HepG2 (cell line): ENCODE results near the gene SLC25A20. TPM values are rescaled to one million over a fixed set of nuclear protein-coding genes. Genes with fewer than 3 reads are reported as not detected.

Experiments used
- ESRRA ChIP-seq: sonication (generic); formaldehyde crosslinking; IDR thresholded peaks from 2 replicates; pipeline ENCODE4 v1.5.1; 2020; ENCODE audit warnings: mild to moderate bottlenecking, low read depth, missing genetic modification reagents
- HDAC2 ChIP-seq: sonication (generic); formaldehyde crosslinking; IDR thresholded peaks from 2 replicates; pipeline ENCODE4 v1.4.0; 2020; ENCODE audit warnings: missing genetic modification reagents
- HIVEP1 ChIP-seq: sonication (generic); formaldehyde crosslinking; IDR thresholded peaks from 2 replicates; pipeline ENCODE4 v1.4.0; 2020; ENCODE audit warnings: mild to moderate bottlenecking, missing genetic modification reagents
- HNF4A ChIP-seq: sonication (generic); formaldehyde crosslinking; IDR thresholded peaks from 2 replicates; pipeline ENCODE4 v1.4.0; 2020; ENCODE audit warnings: missing genetic modification reagents
- IRX3 ChIP-seq: sonication (generic); formaldehyde crosslinking; IDR thresholded peaks from 2 replicates; pipeline ENCODE4 v1.8.1; 2023; ENCODE audit warnings: mild to moderate bottlenecking, low read depth, missing genetic modification reagents, borderline replicate concordance
- KAT8 ChIP-seq: IDR thresholded peaks from 2 replicates; pipeline ENCODE4 v1.6.1; 2016; ENCODE audit warnings: missing genetic modification reagents, missing compliant biosample characterization
- MXD4 ChIP-seq: IDR thresholded peaks from 2 replicates; pipeline ENCODE4 v1.6.1; 2016; ENCODE audit warnings: mild to moderate bottlenecking, missing biosample characterization, missing genetic modification reagents
- MYC ChIP-seq: sonication (generic); formaldehyde crosslinking; IDR thresholded peaks from 2 replicates; pipeline ENCODE4 v1.9.0; 2021; ENCODE audit warnings: missing genetic modification reagents, borderline replicate concordance
- SNRNP70 ChIP-seq: fragments of 200-400 bp; formaldehyde crosslinking; IDR thresholded peaks from 2 replicates; pipeline ENCODE4 v1.6.1; 2017; ENCODE audit warnings: mild to moderate bottlenecking, low read depth, low read length, moderate library complexity
- SOX5 ChIP-seq: IDR thresholded peaks from 2 replicates; pipeline ENCODE4 v1.6.1; 2016; ENCODE audit warnings: borderline replicate concordance
- ZNF143 ChIP-seq: sonication (generic); formaldehyde crosslinking; IDR thresholded peaks from 2 replicates; pipeline ENCODE4 v1.4.0; 2020; ENCODE audit warnings: missing genetic modification reagents
- ZNF496 ChIP-seq: sonication (generic); formaldehyde crosslinking; IDR thresholded peaks from 2 replicates; pipeline ENCODE4 v1.8.1; 2023; ENCODE audit warnings: mild to moderate bottlenecking, moderate library complexity, missing genetic modification reagents; ENCODE audit not compliant: insufficient replicate concordance
- ZNF501 ChIP-seq: sonication (generic); formaldehyde crosslinking; IDR thresholded peaks from 2 replicates; pipeline ENCODE4 v1.5.1; 2020; ENCODE audit warnings: mild to moderate bottlenecking, moderate library complexity, missing genetic modification reagents
- ZNF737 ChIP-seq: sonication (generic); formaldehyde crosslinking; IDR thresholded peaks from 2 replicates; pipeline ENCODE4 v1.5.0; 2020; ENCODE audit warnings: missing genetic modification reagents, mild to moderate bottlenecking, borderline replicate concordance
- ZNF772 ChIP-seq: sonication (generic); formaldehyde crosslinking; IDR thresholded peaks from 2 replicates; pipeline ENCODE4 v1.5.0; 2020; ENCODE audit warnings: mild to moderate bottlenecking, missing genetic modification reagents
- ZNF788 ChIP-seq: sonication (generic); formaldehyde crosslinking; IDR thresholded peaks from 2 replicates; pipeline ENCODE4 v1.5.0; 2020; ENCODE audit warnings: mild to moderate bottlenecking, missing genetic modification reagents, borderline replicate concordance
- polyA plus RNA-seq, 8 experiments: library from polyadenylated mRNA; depleted of rRNA in 3 of 8; stranded (reverse) in 7 of 8; unstranded in 1 of 8; fragments of >200 nt; fragmentation: Illumina TruSeq in 4 of 8; extraction: Trizol in 4 of 8; gene quantifications; 2 replicates each; pipeline versions ENCODE4 v1.2.1 to v1.2.3, GENCODE V29; 2011 to 2016; ENCODE audit warnings: low read depth in 4 of 8, missing spikeins in 1 of 8, mixed read lengths in 1 of 8; ENCODE audit not compliant: insufficient read depth in 1 of 8
- total RNA-seq, 5 experiments: library from RNA; depleted of rRNA; stranded (reverse); fragments of >200 nt; fragmentation: Illumina TruSeq; extraction: Trizol; gene quantifications; 2 replicates each; pipeline ENCODE4 v1.2.3, GENCODE V29; 2016; ENCODE audit warnings: low read depth in 1 of 5
- TF ChIP-seq, protein P1 (sequence below): sonication (generic); formaldehyde crosslinking; IDR thresholded peaks from 2 replicates; pipeline ENCODE4 v1.9.0; 2022; ENCODE audit warnings: missing genetic modification reagents, mild to moderate bottlenecking, borderline replicate concordance
- TF ChIP-seq, protein P2 (sequence below): sonication (generic); formaldehyde crosslinking; IDR thresholded peaks from 2 replicates; pipeline ENCODE4 v1.8.1; 2023; ENCODE audit warnings: mild to moderate bottlenecking, moderate library complexity, missing genetic modification reagents
- TF ChIP-seq, protein P3 (sequence below), 2 experiments: sonication (generic) in 1 of 2; formaldehyde crosslinking in 1 of 2; IDR thresholded peaks; 2 replicates each; pipeline versions ENCODE4 v1.4.0 to v1.6.1; 2018 to 2020; ENCODE audit warnings: missing genetic modification reagents in 2 of 2, borderline replicate concordance in 1 of 2, low read depth in 1 of 2, mild to moderate bottlenecking in 1 of 2, missing biosample characterization in 1 of 2
- TF ChIP-seq, protein P4 (sequence below): sonication (generic); formaldehyde crosslinking; IDR thresholded peaks from 2 replicates; pipeline ENCODE4 v1.5.1; 2020; ENCODE audit warnings: mild to moderate bottlenecking, moderate library complexity, missing genetic modification reagents

SLC25A20 gene
- total and polyA plus RNA-seq, 2 of the 13 experiments (the other 11 are each of a cell fraction or from before 2014, with no cell fraction given) = 21.1 to 26.6 TPM

DNA sequence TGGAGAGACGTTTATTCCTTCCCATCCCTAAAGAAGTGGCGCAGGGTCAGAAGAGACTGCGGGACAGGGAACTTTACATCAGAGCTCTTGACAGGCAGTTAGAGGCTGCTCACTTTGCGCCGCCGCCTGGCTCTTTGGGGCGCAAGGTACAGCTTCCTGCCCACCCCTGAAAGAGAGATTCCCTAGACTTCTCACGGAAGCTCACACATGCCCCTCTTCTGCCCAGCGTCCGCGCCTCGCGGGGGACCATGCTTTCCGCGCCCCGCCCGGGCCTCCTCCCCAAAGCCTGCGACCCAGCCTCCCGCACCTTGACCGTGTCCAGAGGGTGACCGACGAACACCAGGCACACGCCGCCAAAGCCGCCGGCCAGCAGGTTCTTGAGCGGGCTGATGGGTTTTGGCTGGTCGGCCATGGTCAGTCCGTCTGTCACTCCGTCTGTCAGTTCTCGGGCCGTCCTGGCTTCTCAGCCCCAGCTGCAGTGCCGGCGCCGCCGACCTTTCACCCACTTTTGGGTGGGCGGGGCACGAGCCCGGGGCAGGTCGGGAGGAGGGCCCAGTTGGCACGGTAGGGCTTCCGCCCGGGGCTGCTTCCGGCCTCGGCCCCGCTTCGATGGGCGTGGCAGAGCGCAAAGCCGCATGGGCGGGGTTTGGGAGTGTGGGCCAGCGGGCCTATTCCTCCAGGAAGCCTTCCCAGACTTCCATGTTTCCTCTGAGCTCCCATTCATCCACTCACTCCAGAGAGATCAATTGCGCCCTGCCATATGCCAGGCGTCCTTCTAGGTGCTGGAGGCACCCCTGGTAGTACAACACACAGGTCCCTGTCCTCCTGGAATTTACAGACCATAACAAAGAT is at the start of gene SLC25A20 (continued):
- TF ChIP-seq, protein P1, sequence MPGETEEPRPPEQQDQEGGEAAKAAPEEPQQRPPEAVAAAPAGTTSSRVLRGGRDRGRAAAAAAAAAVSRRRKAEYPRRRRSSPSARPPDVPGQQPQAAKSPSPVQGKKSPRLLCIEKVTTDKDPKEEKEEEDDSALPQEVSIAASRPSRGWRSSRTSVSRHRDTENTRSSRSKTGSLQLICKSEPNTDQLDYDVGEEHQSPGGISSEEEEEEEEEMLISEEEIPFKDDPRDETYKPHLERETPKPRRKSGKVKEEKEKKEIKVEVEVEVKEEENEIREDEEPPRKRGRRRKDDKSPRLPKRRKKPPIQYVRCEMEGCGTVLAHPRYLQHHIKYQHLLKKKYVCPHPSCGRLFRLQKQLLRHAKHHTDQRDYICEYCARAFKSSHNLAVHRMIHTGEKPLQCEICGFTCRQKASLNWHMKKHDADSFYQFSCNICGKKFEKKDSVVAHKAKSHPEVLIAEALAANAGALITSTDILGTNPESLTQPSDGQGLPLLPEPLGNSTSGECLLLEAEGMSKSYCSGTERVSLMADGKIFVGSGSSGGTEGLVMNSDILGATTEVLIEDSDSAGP (CRISPR knock-in tag) = peak; percentile 14; the same call in 1 of the 2 replicates
- TF ChIP-seq ZNF496 (CRISPR knock-in tag) = no peak
- TF ChIP-seq HDAC2 (CRISPR knock-in tag) = peak; percentile 77
- TF ChIP-seq, protein P2, sequence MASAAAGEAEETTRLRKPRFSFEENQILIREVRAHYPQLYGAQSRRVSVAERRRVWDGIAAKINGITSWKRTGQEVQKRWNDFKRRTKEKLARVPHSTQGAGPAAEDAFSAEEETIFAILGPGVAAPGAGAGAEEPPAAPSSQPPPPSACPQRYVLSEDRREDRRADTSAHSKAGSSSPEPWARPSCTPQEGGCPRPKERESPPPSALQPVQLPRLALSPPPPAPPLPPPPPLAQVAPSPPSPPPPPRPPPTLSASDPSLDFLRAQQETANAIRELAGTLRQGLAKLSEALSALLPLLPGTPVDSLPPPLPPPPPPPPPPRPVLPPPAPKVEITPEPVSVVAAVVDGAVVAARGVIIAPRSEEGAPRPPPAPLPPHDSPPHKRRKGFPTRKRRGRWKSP (CRISPR knock-in tag) = peak; percentile 90
- TF ChIP-seq, protein P3, sequence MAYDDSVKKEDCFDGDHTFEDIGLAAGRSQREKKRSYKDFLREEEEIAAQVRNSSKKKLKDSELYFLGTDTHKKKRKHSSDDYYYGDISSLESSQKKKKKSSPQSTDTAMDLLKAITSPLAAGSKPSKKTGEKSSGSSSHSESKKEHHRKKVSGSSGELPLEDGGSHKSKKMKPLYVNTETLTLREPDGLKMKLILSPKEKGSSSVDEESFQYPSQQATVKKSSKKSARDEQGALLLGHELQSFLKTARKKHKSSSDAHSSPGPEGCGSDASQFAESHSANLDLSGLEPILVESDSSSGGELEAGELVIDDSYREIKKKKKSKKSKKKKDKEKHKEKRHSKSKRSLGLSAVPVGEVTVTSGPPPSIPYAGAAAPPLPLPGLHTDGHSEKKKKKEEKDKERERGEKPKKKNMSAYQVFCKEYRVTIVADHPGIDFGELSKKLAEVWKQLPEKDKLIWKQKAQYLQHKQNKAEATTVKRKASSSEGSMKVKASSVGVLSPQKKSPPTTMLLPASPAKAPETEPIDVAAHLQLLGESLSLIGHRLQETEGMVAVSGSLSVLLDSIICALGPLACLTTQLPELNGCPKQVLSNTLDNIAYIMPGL (CRISPR knock-in tag; IDR thresholded peaks at IDR 0.05; ENCODE audit: borderline replicate concordance in 1 of 2, low read depth in 1 of 2) = peak in 1 of 2 experiments; percentile 60; a peak in 2 of 4 replicates
- TF ChIP-seq, protein P4, sequence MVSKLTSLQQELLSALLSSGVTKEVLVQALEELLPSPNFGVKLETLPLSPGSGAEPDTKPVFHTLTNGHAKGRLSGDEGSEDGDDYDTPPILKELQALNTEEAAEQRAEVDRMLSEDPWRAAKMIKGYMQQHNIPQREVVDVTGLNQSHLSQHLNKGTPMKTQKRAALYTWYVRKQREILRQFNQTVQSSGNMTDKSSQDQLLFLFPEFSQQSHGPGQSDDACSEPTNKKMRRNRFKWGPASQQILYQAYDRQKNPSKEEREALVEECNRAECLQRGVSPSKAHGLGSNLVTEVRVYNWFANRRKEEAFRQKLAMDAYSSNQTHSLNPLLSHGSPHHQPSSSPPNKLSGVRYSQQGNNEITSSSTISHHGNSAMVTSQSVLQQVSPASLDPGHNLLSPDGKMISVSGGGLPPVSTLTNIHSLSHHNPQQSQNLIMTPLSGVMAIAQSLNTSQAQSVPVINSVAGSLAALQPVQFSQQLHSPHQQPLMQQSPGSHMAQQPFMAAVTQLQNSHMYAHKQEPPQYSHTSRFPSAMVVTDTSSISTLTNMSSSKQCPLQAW (CRISPR knock-in tag) = peak; percentile 54
- TF ChIP-seq ZNF501 (CRISPR knock-in tag) = peak; percentile 80
- no peak for TF ChIP-seq SOX5
- peak; percentile 81 for TF ChIP-seq MXD4 (CRISPR knock-in tag)
- TF ChIP-seq KAT8 (CRISPR knock-in tag) = peak; percentile 85
- TF ChIP-seq ZNF143 (CRISPR knock-in tag) = peak; percentile 84
- TF ChIP-seq IRX3 = 0 out of 2 replicates have a peak, but pooled peaks have one; percentile 19
- 0 out of 2 replicates have a peak, but pooled peaks have one; percentile 34 for TF ChIP-seq HNF4A
- TF ChIP-seq ZNF788 (CRISPR knock-in tag) = peak; percentile 70; the same call in 1 of the 2 replicates
- TF ChIP-seq ZNF737 (CRISPR knock-in tag) = 0 out of 2 replicates have a peak, but pooled peaks have one; percentile 56
- peak; percentile 76 for TF ChIP-seq MYC (CRISPR knock-in tag)
- peak; percentile 57 for TF ChIP-seq ESRRA (CRISPR knock-in tag)
- peak; percentile 60 for TF ChIP-seq HIVEP1 (CRISPR knock-in tag)
- no peak for TF ChIP-seq SNRNP70
- TF ChIP-seq ZNF772 = peak; percentile 72; the same call in 1 of the 2 replicates
